A673 (cell line): ENCODE data around the gene MAPRE3.

Experiments used
- CTCF ChIP-seq: fragments of 300-800, 200-600 bp; sonication (generic); conservative IDR thresholded peaks from 2 replicates; pipeline ENCODE4 v1.5.1; 2017; ENCODE audit warnings: low read depth, mild to moderate bottlenecking, antibody characterized with exemption, low read length, moderate library complexity, mixed read lengths
- EZH2 ChIP-seq: fragments of 200-600 bp; sonication (generic); IDR thresholded peaks from 2 replicates; pipeline ENCODE4 v1.6.1; 2017; ENCODE audit warnings: borderline replicate concordance, low read depth, mild to moderate bottlenecking, mixed read lengths, antibody characterized with exemption, low read length; ENCODE audit not compliant: poor library complexity, severe bottlenecking

- TF ChIP-seq EZH2 (no peak), CTCF (no peak)
Observed at GRCh38 chr2:27025861-27026851, 55.7 kb downstream of the MAPRE3 start.
